Liver (tissue), 9 donors: Measurements from ENCODE around the gene ACIN1. TPM values are rescaled to one million over a fixed set of nuclear protein-coding genes. Genes with fewer than 3 reads are reported as not detected.

Experiments
- DNase-seq: peaks from one replicate; pipeline ENCODE4 v3.0.0-alpha.2; 2017; ENCODE audit warnings: low spot score
- H3K27ac ChIP-seq, 2 donors: one replicate each; pipeline ENCODE4 v1.7.0; 2013; ENCODE audit warnings: inconsistent platforms in 2 of 2, low read length in 2 of 2, control low read depth in 1 of 2, low read depth in 1 of 2, mild to moderate bottlenecking in 1 of 2
- H3K27me3 ChIP-seq, 4 donors: one replicate each; pipeline versions ENCODE4 v1.6.1 to v1.7.0; 2013; ENCODE audit warnings: low read length in 3 of 4, inconsistent platforms in 1 of 4, mild to moderate bottlenecking in 1 of 4, moderate library complexity in 1 of 4; ENCODE audit not compliant: control insufficient read depth in 4 of 4, insufficient read depth in 4 of 4
- H3K36me3 ChIP-seq, 4 donors: one replicate each; pipeline versions ENCODE4 v1.6.1 to v1.7.0; 2013; ENCODE audit warnings: low read length in 3 of 4, mild to moderate bottlenecking in 3 of 4, low read depth in 1 of 4, moderate library complexity in 1 of 4; ENCODE audit not compliant: control insufficient read depth in 4 of 4, insufficient read depth in 3 of 4
- H3K4me1 ChIP-seq, 4 donors: one replicate each; pipeline versions ENCODE4 v1.6.1 to v1.7.0; 2013; ENCODE audit warnings: low read length in 3 of 4, mild to moderate bottlenecking in 3 of 4, moderate library complexity in 1 of 4; ENCODE audit not compliant: control insufficient read depth in 4 of 4, insufficient read depth in 4 of 4
- H3K4me3 ChIP-seq, 3 donors: one replicate each; pipeline versions ENCODE4 v1.6.1 to v1.7.0; 2013; ENCODE audit warnings: low read length in 3 of 3, control low read depth in 1 of 3, low read depth in 1 of 3, mild to moderate bottlenecking in 1 of 3
- H3K9ac ChIP-seq, 2 donors: one replicate each; pipeline ENCODE4 v1.7.0; 2013; ENCODE audit warnings: low read length in 2 of 2, mild to moderate bottlenecking in 2 of 2, moderate library complexity in 2 of 2, control low read depth in 1 of 2, low read depth in 1 of 2
- H3K9me3 ChIP-seq, 4 donors: one replicate each; pipeline versions ENCODE4 v1.6.1 to v1.7.0; 2013; ENCODE audit warnings: low read length in 3 of 4; ENCODE audit not compliant: control insufficient read depth in 4 of 4
- CTCF ChIP-seq: fragments of 150-350 bp; IDR thresholded peaks from 2 replicates; pipeline ENCODE4 v1.5.1; 2017; ENCODE audit warnings: improper control_type of control experiment, low read depth, low read length; ENCODE audit not compliant: missing input control
- EGR1 ChIP-seq, 2 donors: IDR thresholded peaks; 2 replicates each; pipeline ENCODE4 v1.6.1; 2016 to 2018; ENCODE audit warnings: antibody characterized with exemption in 2 of 2, low read depth in 2 of 2
- FOXA2 ChIP-seq: IDR thresholded peaks from 2 replicates; pipeline ENCODE4 v1.6.1; 2016; ENCODE audit warnings: antibody characterized with exemption
- GABPA ChIP-seq, 2 donors: IDR thresholded peaks in 1 of 2; conservative IDR thresholded peaks in 1 of 2; 2 replicates each; pipeline ENCODE4 v1.6.1; 2016; ENCODE audit warnings: antibody characterized with exemption in 2 of 2, mild to moderate bottlenecking in 1 of 2, moderate library complexity in 1 of 2
- HNF4G ChIP-seq: IDR thresholded peaks from 2 replicates; pipeline ENCODE4 v1.6.1; 2016; ENCODE audit warnings: antibody characterized with exemption
- JUND ChIP-seq, 2 donors: IDR thresholded peaks; 2 replicates each; pipeline ENCODE4 v1.6.1; 2016; ENCODE audit warnings: antibody characterized with exemption in 2 of 2
- NR2F2 ChIP-seq: IDR thresholded peaks from 2 replicates; pipeline ENCODE4 v1.6.1; 2016; ENCODE audit warnings: antibody characterized with exemption
- RAD21 ChIP-seq, 2 donors: IDR thresholded peaks; 2 replicates each; pipeline ENCODE4 v1.6.1; 2016; ENCODE audit warnings: antibody characterized with exemption in 2 of 2, mild to moderate bottlenecking in 2 of 2
- SP1 ChIP-seq: IDR thresholded peaks from 2 replicates; pipeline ENCODE4 v1.6.1; 2018; ENCODE audit warnings: antibody characterized with exemption, mild to moderate bottlenecking
- TAF1 ChIP-seq: conservative IDR thresholded peaks from 2 replicates; pipeline ENCODE4 v1.6.1; 2016; ENCODE audit warnings: antibody characterized with exemption, mild to moderate bottlenecking
- YY1 ChIP-seq: IDR thresholded peaks from 2 replicates; pipeline ENCODE4 v1.6.1; 2016; ENCODE audit warnings: antibody characterized with exemption, mild to moderate bottlenecking
- WGBS: extraction: QIAGEN DNeasy Blood & Tissue Kit; methylation state at CpG from one replicate; pipeline ENCODE4 v1.1.7; 2013; 5-methylcytosine and 5-hydroxymethylcytosine counted together
- polyA plus RNA-seq, 2 donors: library from polyadenylated mRNA; stranded (reverse) in 1 of 2; unstranded in 1 of 2; fragments of 200-250 nt in 1 of 2; fragments of >200 nt in 1 of 2; fragmentation: Nextera tagmentation in 1 of 2; extraction: Ambion mirVana in 1 of 2; gene quantifications; one replicate each; pipeline versions ENCODE4 v1.2.1 to v1.2.3, GENCODE V29; 2013 to 2015
- total RNA-seq, 2 donors: library from RNA; depleted of rRNA; stranded (reverse); fragments of >200 nt; gene quantifications; one replicate each; pipeline ENCODE4 v1.2.3, GENCODE V29; 2014
- TF ChIP-seq, protein P1 (sequence below): IDR thresholded peaks from 2 replicates; pipeline ENCODE4 v1.6.1; 2016; ENCODE audit warnings: antibody characterized with exemption, mild to moderate bottlenecking
- TF ChIP-seq, protein P2 (sequence below): IDR thresholded peaks from 2 replicates; pipeline ENCODE4 v1.6.1; 2016; ENCODE audit warnings: antibody characterized with exemption
- donor health status: healthy.
- donor health status: healthy.
- donor health status: healthy.
- donor health status: healthy.
- donor health status: healthy.

ACIN1 gene
- total and polyA plus RNA-seq, 4 donors = 8.1 to 50.6 (median 37.1) TPM

GRCh38 chr14:23086565-23086964 is 8.4 kb downstream of the ACIN1 start:
- H3K4me1 ChIP-seq = no peaks in the 10 kb centered on the region
- no peak overlapping the region for H3K9ac ChIP-seq
- no peak overlapping the region for H3K4me3 ChIP-seq
- no peaks in the 10 kb centered on the region for H3K9me3 ChIP-seq
- TF ChIP-seq NR2F2 (no peak), YY1 (no peak), TAF1 (no peak), HNF4G (no peak), SP1 (no peak), EGR1 (IDR thresholded peaks at IDR 0.05; ENCODE audit: low read depth in 2 of 2) (no peak), CTCF (no peak), FOXA2 (no peak), JUND (IDR thresholded peaks at IDR 0.05) (no peak), GABPA (IDR thresholded peaks at IDR 0.05 in 1 of 2, conservative IDR thresholded peaks at IDR 0.05 in 1 of 2) (no peak)
- TF ChIP-seq, protein P1, sequence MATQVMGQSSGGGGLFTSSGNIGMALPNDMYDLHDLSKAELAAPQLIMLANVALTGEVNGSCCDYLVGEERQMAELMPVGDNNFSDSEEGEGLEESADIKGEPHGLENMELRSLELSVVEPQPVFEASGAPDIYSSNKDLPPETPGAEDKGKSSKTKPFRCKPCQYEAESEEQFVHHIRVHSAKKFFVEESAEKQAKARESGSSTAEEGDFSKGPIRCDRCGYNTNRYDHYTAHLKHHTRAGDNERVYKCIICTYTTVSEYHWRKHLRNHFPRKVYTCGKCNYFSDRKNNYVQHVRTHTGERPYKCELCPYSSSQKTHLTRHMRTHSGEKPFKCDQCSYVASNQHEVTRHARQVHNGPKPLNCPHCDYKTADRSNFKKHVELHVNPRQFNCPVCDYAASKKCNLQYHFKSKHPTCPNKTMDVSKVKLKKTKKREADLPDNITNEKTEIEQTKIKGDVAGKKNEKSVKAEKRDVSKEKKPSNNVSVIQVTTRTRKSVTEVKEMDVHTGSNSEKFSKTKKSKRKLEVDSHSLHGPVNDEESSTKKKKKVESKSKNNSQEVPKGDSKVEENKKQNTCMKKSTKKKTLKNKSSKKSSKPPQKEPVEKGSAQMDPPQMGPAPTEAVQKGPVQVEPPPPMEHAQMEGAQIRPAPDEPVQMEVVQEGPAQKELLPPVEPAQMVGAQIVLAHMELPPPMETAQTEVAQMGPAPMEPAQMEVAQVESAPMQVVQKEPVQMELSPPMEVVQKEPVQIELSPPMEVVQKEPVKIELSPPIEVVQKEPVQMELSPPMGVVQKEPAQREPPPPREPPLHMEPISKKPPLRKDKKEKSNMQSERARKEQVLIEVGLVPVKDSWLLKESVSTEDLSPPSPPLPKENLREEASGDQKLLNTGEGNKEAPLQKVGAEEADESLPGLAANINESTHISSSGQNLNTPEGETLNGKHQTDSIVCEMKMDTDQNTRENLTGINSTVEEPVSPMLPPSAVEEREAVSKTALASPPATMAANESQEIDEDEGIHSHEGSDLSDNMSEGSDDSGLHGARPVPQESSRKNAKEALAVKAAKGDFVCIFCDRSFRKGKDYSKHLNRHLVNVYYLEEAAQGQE = no peak
- TF ChIP-seq, protein P2, sequence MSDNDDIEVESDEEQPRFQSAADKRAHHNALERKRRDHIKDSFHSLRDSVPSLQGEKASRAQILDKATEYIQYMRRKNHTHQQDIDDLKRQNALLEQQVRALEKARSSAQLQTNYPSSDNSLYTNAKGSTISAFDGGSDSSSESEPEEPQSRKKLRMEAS = no peak
- no peak overlapping the region for H3K27ac ChIP-seq
- peaks cover 18 to 68% (median 44%) of the 10 kb centered on the region in 4 donors for H3K36me3 ChIP-seq
- no peaks in the 10 kb centered on the region for H3K27me3 ChIP-seq
- 100% methylated on average over 1 of the region's 1 CpG for WGBS
- no peak for DNase-seq

DNA sequence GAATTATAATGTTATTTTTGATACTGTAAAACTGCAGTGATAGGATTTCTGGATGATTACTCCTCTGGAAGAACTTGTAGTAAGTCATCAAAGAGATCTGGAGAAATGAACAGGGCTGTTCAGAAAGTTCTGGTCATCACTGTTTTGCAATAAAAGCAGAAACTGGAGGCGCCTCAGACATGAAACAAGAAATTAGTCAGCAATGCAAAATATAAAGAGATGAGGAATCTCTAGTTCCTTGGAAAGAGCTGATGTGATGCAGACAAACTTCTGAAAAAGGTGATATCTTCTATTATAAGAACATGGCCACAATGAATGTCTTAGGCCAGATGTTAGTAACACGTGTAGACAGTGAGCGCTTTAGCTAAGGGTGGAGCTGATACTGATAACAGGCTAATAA is 9.5 kb downstream of the ACIN1 start:
- Histone ChIP-seq H3K27ac (no peak overlapping the region), H3K27me3 (no peaks in the 10 kb centered on the region), H3K4me1 (no peaks in the 10 kb centered on the region), H3K9me3 (no peaks in the 10 kb centered on the region), H3K4me3 (no peak overlapping the region), H3K9ac (no peak overlapping the region), H3K36me3 (peaks cover 15 to 77% (median 54%) of the 10 kb centered on the region in 4 donors)
- 86% methylated on average over 3 of the region's 3 CpGs for WGBS
- DNase-seq = no peak
- no peak for TF ChIP-seq NR2F2
- no peak for TF ChIP-seq CTCF
- TF ChIP-seq RAD21 (IDR thresholded peaks at IDR 0.05) = no peak
